ENCODE measurements around the gene POLR3H.

Gene POLR3H

GRCh38 chr22:41539146-41540005, 4.9 kb downstream of the POLR3H start:
- Histone ChIP-seq H3K4me1 (ENCODE audit: insufficient read depth, poor library complexity, severe bottlenecking) (peaks cover 10% of the 10 kb centered on the region), H3K36me3 (ENCODE audit: low read depth) (peaks cover 19% of the 10 kb centered on the region), H3K4me3 (ENCODE audit: severe bottlenecking) (no peak overlapping the region), H3K27me3 (ENCODE audit: insufficient read depth, poor library complexity, severe bottlenecking) (no peaks in the 10 kb centered on the region), H3K27ac (ENCODE audit: poor library complexity, severe bottlenecking) (no peak overlapping the region), H3K9me3 (ENCODE audit: severe bottlenecking) (no peaks in the 10 kb centered on the region)
- ATAC-seq (ENCODE audit: low read depth) (no peak), DNase-seq (ENCODE audit: low spot score) (no peak)
- TF ChIP-seq, protein P1, sequence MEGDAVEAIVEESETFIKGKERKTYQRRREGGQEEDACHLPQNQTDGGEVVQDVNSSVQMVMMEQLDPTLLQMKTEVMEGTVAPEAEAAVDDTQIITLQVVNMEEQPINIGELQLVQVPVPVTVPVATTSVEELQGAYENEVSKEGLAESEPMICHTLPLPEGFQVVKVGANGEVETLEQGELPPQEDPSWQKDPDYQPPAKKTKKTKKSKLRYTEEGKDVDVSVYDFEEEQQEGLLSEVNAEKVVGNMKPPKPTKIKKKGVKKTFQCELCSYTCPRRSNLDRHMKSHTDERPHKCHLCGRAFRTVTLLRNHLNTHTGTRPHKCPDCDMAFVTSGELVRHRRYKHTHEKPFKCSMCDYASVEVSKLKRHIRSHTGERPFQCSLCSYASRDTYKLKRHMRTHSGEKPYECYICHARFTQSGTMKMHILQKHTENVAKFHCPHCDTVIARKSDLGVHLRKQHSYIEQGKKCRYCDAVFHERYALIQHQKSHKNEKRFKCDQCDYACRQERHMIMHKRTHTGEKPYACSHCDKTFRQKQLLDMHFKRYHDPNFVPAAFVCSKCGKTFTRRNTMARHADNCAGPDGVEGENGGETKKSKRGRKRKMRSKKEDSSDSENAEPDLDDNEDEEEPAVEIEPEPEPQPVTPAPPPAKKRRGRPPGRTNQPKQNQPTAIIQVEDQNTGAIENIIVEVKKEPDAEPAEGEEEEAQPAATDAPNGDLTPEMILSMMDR (IDR thresholded peaks at IDR 0.05; ENCODE audit: poor library complexity, severe bottlenecking) = no peak

DNA sequence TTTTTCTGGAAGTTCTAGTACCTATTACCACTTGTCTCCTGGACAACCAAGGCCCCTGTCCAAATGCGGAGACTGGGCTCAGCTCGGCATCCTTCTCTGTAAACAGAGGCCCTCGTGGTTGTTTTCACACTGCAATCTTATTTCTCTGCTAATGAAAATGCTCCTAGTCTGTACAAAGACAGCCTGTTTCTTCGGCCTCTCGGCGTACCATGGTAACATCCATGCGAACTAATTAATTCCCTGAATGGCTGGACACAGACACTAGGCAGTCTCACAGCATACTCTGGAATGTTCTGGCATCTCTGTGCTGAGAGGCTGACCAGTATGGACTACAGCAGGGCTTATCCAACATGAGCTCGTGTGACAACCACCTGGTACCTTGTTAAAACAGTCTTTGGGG, 5.7 kb downstream of the POLR3H start:
- peaks cover 10% of the 10 kb centered on the region for H3K4me1 ChIP-seq (ENCODE audit: insufficient read depth, poor library complexity, severe bottlenecking)
- no peak overlapping the region for H3K27ac ChIP-seq (ENCODE audit: poor library complexity, severe bottlenecking)
- ATAC-seq (ENCODE audit: low read depth) (no peak), DNase-seq (ENCODE audit: low spot score) (no peak)
- no peak overlapping the region for H3K4me3 ChIP-seq (ENCODE audit: severe bottlenecking)
- peaks cover 25% of the 10 kb centered on the region for H3K36me3 ChIP-seq (ENCODE audit: low read depth)
- H3K9me3 ChIP-seq (ENCODE audit: severe bottlenecking) = no peaks in the 10 kb centered on the region
- TF ChIP-seq, protein P1 (IDR thresholded peaks at IDR 0.05; ENCODE audit: poor library complexity, severe bottlenecking) = no peak
- no peaks in the 10 kb centered on the region for H3K27me3 ChIP-seq (ENCODE audit: insufficient read depth, poor library complexity, severe bottlenecking)

DNA sequence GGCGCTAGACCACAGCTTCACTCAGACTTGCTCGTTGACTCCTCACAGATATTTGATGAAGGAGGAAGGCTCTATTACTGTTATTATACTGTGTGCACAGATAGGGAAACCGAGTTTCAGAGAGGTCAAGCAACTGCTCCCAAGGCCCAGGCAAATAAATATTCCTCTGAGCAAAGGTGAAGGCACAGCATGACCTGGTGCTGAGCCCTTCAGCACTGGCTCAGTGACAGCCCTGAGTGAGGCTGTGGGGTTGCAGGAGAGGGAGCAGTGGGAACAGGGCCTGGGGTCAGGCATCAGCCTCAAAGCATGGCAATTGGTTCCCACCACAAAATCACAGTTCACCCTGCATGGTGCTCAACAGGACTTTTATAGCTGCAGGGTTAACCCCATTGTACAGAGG, 7.1 kb downstream of the POLR3H start:
- TF ChIP-seq, protein P1 (IDR thresholded peaks at IDR 0.05; ENCODE audit: poor library complexity, severe bottlenecking) = no peak
- H3K9me3 ChIP-seq (ENCODE audit: severe bottlenecking) = no peaks in the 10 kb centered on the region
- H3K4me3 ChIP-seq (ENCODE audit: severe bottlenecking) = no peak overlapping the region
- H3K4me1 ChIP-seq (ENCODE audit: insufficient read depth, poor library complexity, severe bottlenecking) = no peaks in the 10 kb centered on the region
- H3K27me3 ChIP-seq (ENCODE audit: insufficient read depth, poor library complexity, severe bottlenecking) = no peaks in the 10 kb centered on the region
- H3K27ac ChIP-seq (ENCODE audit: poor library complexity, severe bottlenecking) = no peak overlapping the region
- H3K36me3 ChIP-seq (ENCODE audit: low read depth) = peaks cover 34% of the 10 kb centered on the region
- ATAC-seq (ENCODE audit: low read depth) (no peak), DNase-seq (ENCODE audit: low spot score) (no peak)

GRCh38 chr22:41535244-41535643, 9.0 kb downstream of the POLR3H start:
- DNase-seq (ENCODE audit: low spot score) = no peak

More at GRCh38 chr22:41535244-41535643, 9.0 kb downstream of the POLR3H start:
- TF ChIP-seq, protein P1 (IDR thresholded peaks at IDR 0.05; ENCODE audit: poor library complexity, severe bottlenecking) = peak; percentile 18
- ATAC-seq (ENCODE audit: low read depth) = peak; percentile 50; the same call in 1 of the 3 replicates
- Histone ChIP-seq H3K4me1 (ENCODE audit: insufficient read depth, poor library complexity, severe bottlenecking) (no peaks in the 10 kb centered on the region), H3K27ac (ENCODE audit: poor library complexity, severe bottlenecking) (no peak overlapping the region), H3K4me3 (ENCODE audit: severe bottlenecking) (no peak overlapping the region), H3K27me3 (ENCODE audit: insufficient read depth, poor library complexity, severe bottlenecking) (no peaks in the 10 kb centered on the region), H3K36me3 (ENCODE audit: low read depth) (peaks cover 53% of the 10 kb centered on the region), H3K9me3 (ENCODE audit: severe bottlenecking) (no peaks in the 10 kb centered on the region)

Measured in RWPE2 (cell line).